ENCODE results near the gene PC.

Gene PC

GRCh38 chr11:66857234-66857926, 100.8 kb downstream of the PC start:
- in situ Hi-C loops (cut with MboI; ENCODE audit: low sequenced_read_pairs), result no loop called here

DNA sequence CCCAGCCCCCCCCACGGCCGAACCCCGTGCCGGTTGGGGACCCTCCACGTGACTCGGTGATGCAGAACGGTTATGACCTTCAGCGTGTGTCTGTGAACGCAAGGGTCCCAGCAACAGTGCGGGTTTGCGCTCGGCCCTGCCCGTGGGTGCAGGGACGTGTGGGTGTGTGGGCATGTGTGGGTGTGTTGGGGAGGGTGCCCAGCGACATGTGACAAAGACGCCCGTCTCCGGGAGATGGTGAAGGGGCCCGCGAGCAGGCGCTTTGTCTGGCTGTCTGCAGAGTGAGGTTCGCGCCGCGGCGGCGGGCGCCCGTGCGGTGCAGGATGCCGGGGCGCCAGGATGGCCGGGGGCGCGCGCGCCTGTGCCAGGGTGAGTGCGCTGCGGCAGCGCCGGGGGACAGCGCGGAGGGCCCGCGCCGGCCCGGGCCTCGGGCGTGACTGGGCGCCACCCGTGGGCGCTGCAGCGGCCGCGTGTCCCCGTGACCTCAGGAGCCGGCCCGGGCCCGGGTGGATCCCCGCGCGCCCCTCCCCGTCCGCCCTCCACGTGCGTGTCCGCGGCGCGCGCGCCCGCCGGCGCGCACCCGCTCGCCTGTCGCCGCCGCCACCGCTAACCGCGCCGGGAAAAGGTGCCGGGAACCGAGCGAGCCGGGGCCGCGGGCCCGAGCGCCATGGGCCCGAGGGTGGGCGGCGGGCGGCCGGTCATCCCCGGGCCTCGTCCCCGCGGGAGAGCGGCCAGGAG, 101.5 kb downstream of the PC start, which contains the start of gene LRFN4:
LRFN4 (plus strand) TSS at position 569 of the 738 bp plus-strand sequence. CDS start 681 bp downstream, outside the sequence.
- in situ Hi-C loops (cut with MboI; ENCODE audit: low sequenced_read_pairs), result no loop called here

DNA sequence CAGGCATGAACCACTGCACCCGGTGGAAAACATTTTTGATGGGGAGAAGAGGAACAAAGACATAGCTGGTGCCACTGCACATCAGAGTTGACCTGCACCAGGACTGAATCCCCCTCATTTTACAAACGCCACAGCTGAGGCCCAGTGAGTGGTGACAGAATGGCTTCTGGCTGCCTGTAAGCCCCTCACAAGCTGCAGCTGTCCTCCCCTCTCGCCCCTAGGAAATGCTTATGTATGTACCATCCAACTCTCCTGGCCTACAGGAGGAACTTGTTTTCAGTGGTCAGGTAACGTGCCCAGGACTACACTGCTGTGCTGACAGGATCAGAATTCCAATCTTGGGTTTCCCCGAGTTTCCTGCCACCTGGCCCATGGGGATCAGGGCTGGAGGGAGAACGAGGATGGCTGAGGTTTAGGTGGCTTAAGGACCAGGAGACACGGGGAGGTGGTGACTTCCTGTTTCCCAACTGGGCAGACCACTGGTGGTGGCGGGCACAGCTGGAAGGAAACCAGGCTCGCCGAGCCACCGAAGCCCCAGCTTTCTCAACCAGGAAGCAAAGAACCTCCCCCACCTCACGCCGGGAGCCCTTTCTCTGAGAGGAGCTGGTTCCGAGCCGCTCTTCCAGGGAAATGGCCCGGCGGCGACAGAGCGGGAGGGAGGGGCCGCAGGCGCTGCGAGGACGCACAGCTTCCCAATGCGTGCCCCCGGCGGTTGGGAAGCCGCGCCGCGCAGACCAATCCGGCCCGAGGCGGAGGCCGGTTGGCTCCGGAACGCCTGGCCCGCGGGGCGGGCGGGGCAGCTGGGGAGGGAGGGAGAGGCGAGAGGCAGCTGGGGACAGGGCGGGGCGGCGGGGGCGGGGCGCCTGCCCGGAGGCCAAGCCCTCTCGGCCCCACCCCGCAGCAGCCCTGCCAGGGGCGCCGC, 102.3 kb downstream of the PC start:
- in situ Hi-C loops (cut with MboI; ENCODE audit: low sequenced_read_pairs), result no loop called here

DNA sequence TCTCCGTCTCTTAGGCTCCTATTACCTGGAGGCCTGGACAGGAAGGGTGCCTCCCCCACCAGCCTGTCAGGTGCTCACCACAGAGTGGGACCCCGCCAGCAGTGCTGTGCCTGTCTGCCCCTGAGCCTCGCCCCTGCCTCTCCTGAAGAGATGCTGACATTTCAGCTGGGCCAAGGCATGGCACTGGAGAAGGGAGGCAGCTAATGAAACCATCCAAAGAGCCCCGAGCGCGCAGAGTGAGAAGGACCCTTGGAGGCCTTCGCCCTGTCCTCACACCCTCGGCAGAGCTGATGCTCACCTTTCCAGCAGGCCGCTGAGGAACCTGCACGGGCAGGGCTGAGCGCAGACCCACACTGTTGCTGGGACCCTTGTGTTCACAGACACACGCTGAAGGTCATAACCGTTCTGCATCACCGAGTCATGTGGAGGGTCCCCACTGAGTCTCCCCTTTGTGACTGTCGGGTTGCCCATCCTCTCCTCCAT, 103.4 kb downstream of the PC start:
- in situ Hi-C loops (cut with MboI; ENCODE audit: low sequenced_read_pairs), result no loop called here

DNA sequence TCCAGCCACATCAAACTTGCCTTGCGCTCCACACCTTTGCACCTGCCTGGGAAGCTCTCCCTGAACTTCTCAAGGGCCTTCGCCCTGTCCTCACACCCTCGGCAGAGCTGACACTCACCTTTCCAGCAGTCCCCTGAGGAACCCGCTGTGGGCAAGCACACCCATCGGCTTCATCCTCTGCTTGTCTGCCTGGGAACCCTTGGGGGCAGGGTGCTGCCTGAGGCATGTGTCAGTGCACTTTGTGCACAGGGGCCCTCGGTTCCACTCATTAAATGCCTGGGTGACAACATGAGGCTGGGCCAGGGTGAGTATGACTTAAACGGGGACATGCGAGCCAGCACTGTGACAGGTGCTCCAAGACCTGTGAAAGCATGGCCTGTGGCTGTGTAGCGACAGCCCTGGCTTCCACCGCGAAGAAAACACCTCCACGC, 103.9 kb downstream of the PC start:
- in situ Hi-C loops (cut with MboI; ENCODE audit: low sequenced_read_pairs), result no loop called here

- in situ Hi-C loops (cut with MboI; ENCODE audit: low sequenced_read_pairs), result no loop called here
Measured at GRCh38 chr11:66853242-66854229, 104.6 kb downstream of the PC start.

- in situ Hi-C loops (cut with MboI; ENCODE audit: low sequenced_read_pairs), result no loop called here
Measured at GRCh38 chr11:66852466-66853241, 105.5 kb downstream of the PC start.

DNA sequence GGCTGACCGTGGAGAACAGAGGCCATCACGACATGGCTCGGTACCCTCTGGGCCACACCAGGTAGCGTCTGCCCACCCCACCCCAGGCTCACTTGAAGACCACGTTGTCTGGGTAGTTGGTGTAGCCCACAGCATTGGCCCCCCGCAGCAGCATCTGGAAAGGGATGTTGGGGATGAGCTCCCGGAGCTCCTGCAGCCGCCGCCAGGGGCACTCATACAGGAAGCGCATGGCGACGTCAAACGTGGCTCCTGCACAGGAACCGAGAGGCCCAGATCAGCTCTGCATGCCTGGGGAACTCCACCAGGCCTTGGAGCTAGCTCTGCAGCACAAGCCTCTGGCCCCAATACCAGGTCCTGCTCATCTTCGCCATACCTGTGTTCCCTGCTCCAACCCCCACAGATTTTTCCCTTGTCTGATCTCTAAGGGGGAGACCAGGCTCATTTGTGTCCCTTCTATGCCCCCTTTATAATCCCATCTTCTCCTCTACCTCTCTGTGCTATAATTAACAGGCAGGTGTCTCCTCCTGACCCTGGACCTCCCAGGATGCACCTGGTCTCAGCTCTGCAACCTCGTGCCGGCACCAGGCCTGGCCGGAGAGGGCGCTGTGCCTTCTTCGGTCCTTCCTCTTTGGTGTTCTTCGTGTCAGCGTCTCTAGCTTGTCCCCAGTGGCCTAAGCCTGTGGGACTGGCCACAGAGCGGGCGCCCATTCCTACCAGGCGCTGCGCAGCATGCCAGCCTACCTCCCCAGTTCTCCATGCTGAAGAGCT, 106.3 kb downstream of the PC start:
- in situ Hi-C loops (cut with MboI; ENCODE audit: low sequenced_read_pairs), result no loop called here

DNA sequence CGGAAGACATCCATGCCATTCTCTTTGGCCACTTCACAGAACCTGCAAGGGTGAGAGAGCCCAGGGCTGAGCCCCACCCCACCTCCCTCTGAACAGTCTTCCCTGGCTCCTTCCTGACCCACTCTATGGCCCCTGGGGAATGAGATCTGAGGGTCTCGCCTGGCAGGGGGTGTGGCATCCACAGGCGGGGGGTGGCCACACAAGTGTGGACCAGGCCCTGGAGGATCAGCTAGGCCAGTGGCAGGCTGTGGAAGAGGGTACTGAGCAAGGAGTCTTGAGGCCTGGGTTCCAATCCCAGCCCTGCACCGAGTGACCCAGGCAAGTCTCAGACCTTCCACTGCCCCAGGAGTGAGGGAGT, 107.0 kb downstream of the PC start:
- in situ Hi-C loops (cut with MboI; ENCODE audit: low sequenced_read_pairs), result no loop called here

GRCh38 chr11:66850588-66851238, 107.5 kb downstream of the PC start:
- in situ Hi-C loops (cut with MboI; ENCODE audit: low sequenced_read_pairs), result no loop called here

DNA sequence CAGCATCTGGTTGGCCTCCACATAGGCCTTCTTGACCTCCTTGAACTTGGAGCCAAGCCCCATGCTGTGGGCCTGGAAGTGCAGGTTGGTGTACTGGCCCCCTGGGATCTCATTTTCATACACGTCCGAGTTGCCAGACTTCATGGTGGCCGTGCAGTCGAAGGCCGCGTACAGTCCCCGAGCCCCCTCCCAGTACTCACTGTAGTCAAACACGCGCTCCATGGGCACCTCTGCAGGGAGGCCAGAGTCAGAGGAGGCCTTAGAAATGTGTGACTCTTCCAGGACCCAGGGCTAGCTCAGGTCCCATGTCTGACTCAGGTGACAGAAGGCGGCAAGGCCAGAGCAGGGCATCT, 108.0 kb downstream of the PC start:
- in situ Hi-C loops (cut with MboI; ENCODE audit: low sequenced_read_pairs), result no loop called here

GRCh38 chr11:66849501-66850234, 108.5 kb downstream of the PC start:
- in situ Hi-C loops (cut with MboI; ENCODE audit: low sequenced_read_pairs), result loop anchor here (25.0 kb wide), 1 partner anchor 437 kb away; the partner anchor contains the start of gene NPAS4

GRCh38 chr11:66848671-66849500, 109.3 kb downstream of the PC start:
- in situ Hi-C loops (cut with MboI; ENCODE audit: low sequenced_read_pairs), result loop anchor here (25.0 kb wide), 1 partner anchor 437 kb away; the partner anchor contains the start of gene NPAS4

DNA sequence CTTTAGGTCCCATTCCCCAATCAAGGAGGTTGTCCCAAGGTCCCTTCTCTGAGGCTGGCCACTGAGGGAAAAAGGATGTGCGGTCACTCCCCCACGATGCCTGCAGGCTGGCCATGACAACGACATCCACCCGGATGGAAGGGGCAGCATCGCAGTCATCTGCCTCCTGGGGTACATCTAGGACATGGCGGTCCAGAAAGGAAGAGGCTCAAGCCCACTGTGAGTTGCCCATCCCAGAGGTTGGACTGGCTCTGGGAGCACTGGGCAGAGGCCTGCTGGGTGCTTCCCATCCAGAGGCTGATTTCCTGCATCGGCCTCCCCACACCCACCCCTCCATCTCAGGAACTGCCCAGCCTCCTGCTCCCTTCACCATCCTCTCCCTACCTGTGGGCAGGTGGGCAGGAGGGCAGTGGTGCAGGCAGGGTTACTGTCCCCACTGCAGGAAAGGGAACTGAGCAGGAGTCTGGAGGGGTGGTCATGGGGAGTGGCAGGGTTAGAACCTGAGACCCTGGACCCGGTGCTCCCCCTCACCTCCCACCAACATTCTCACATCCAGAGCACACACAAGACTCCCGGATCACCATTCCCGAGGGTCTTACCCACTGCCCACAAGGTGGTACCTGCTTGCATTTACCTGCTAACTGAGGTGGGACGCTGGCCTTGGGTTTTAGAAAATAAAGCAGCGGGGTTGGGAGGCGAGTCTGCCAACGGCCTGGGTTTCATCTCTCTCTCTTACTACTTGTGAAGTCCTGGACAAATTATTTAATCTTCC, 110.5 kb downstream of the PC start:
- in situ Hi-C loops (cut with MboI; ENCODE audit: low sequenced_read_pairs), result loop anchor here (25.0 kb wide), 1 partner anchor 435 kb away; the partner anchor contains the start of gene NPAS4

DNA sequence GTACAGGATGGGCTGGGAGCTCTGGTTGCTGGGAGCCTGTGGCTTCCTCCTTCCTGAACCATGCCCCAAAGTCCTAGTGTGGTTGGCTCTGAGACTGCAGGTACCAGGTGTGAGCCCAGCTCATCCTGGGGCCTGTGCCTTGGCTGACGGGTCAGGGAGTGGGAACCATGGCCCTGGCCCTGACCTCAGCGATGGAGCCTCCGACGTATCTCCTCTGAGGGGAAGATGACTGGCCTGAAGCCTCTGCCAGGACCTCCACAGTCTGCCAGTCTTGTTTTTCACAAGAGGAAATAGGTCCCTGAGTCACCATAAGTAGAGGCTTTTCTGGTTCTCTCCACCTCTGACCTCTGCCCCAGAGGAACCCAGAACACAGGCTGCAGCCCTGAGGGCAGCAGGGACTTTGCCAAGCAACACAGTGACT, 111.5 kb downstream of the PC start:
- in situ Hi-C loops (cut with MboI; ENCODE audit: low sequenced_read_pairs), result loop anchor here (25.0 kb wide), 1 partner anchor 434 kb away; the partner anchor contains the start of gene NPAS4

Measured in HL-60/S4 treated with phorbol 12-myristate 13-acetate at 8.2 ng/mL for 4 days and 3 days (cell line).